Renal cortex interstitium (tissue), 11 donors: ENCODE results near the gene ZBTB45. TPM values are rescaled to one million over a fixed set of nuclear protein-coding genes. Genes with fewer than 3 reads are reported as not detected.
"Not testable (repeated sequence)": the region's sequence is repeated elsewhere in the genome, so short reads cannot be mapped to it uniquely, and the experiment has no call there.

Experiments
- DNase-seq, 11 donors: peaks; one replicate each; pipeline ENCODE4 v3.0.0-alpha.2; 2013; ENCODE audit warnings: low read depth in 9 of 11, low spot score in 4 of 11; ENCODE audit errors: extremely low read depth in 1 of 11
- polyA plus RNA-seq, 3 donors: library from polyadenylated mRNA; unstranded; fragments of 120-200 nt; gene quantifications; one replicate each; pipeline ENCODE4 v1.2.1, GENCODE V29; 2013; ENCODE audit not compliant: insufficient read length in 3 of 3

ZBTB45 gene
- polyA plus RNA-seq, 3 donors: 8.7 to 15.0 (median 14.4) TPM

DNA sequence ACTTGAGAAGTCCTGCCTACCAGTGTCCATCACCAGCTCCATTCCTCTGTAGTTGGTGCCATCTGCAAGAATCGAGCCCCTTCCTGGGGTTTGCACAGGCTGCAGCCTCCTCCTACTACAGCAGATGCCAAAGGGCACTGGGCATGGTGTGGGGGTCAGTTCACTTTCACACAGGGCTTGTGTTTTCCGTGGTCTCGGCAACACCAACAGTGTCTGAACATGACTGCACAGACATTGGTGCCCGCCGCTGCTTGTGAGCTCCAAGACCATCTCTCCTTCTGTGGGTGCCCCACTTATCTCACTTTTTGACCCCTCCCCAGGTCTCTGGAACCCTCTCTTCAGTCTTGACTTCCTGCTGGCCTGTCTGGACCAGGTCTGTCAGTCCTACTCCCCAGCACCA is 28.2 kb downstream of the ZBTB45 start:
- no peak for DNase-seq

DNA sequence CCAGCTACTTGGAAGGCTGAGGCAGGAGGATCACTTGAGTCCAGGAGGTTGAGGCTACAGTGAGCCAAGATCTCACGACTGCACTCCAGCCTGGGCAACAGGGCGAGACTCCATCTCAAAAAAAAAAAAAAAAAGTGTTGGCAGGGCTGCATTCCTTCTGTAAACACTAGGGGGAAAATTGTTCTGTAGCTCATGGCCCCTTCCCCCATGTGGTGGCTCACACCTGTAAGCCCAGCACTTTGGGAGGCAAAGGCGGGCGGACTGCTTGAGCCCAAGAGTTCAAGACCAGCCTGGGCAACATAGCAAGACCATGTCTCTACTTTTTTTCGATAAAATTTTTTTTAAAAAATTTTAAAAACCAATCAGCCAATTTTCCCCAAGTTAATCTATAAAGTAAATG is 35.3 kb downstream of the ZBTB45 start:
- not testable (repeated sequence) for DNase-seq

DNA sequence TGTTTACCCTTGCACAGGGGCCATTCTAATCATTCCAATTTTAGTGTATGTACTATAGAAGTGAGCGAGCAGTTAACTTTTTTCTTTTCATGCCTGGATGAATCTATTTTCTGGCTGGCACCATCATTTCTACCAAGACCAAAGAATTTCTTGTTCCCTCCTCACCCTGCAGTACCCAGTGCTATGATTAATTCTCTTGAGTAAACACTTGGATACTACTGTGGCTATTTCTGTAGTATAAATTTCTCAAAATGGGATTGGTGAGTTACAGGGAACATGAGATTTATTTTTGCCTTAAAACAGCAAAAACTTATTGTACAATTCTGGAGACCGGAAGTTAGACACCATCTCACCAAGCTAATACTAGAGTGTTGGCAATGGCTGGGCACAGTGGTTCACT is 35.8 kb downstream of the ZBTB45 start:
- DNase-seq: no peak

DNA sequence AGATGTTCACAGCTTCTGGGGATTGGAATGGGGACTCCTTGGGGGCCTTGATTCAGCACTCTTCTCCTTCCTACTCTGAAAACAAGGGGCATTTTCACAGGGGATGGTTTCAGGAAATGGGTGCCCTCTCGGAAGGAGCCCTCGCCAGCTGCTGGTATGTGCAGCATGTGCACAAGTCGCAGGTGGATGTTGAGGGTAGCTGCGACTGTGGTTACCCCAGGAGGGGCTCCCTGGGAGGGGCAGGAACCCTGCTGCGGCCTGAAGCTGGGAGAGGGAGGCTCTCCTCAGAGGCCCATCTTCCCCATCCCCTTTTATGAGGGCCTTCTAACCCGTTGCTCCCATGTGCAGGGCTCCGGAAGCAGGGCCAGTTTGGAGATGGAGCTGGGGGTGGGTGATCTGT is 37.2 kb downstream of the ZBTB45 start:
- DNase-seq: no peak

DNA sequence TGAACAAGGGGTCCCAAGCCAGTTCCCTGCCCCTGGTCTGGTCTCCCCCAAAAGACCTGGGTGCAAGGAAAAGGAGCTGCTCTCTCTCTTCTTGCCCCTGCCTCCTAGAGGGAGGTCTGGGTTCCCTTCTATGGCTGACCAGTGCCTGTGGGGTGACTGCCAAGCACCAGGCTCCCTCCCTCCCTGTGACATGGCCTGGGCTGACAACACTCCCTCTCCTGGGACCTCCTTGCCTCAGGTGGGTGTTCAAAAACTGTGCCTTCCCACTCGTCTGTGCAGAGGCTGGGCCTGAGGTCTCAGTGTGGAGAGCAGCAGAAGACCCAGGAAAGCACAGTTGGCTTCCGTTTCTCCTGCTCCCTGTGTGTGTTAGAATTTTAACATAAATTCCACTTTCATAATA is 38.8 kb downstream of the ZBTB45 start:
- DNase-seq: no peak

DNA sequence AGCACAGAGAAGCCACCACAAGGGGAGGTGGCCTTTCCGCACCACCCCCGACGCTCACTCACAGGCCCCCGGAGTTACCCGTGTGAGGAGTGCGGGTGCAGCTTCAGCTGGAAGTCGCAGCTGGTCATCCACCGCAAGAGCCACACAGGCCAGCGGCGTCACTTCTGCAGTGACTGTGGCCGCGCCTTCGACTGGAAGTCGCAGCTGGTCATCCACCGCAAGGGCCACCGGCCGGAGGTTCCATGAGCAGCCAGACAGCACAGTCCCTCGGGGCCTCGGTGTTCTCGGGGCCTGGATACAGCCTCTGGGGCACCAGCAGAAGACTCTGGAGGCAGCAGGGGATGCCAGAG is 39.2 kb downstream of the ZBTB45 start:
- DNase-seq: no peak

DNA sequence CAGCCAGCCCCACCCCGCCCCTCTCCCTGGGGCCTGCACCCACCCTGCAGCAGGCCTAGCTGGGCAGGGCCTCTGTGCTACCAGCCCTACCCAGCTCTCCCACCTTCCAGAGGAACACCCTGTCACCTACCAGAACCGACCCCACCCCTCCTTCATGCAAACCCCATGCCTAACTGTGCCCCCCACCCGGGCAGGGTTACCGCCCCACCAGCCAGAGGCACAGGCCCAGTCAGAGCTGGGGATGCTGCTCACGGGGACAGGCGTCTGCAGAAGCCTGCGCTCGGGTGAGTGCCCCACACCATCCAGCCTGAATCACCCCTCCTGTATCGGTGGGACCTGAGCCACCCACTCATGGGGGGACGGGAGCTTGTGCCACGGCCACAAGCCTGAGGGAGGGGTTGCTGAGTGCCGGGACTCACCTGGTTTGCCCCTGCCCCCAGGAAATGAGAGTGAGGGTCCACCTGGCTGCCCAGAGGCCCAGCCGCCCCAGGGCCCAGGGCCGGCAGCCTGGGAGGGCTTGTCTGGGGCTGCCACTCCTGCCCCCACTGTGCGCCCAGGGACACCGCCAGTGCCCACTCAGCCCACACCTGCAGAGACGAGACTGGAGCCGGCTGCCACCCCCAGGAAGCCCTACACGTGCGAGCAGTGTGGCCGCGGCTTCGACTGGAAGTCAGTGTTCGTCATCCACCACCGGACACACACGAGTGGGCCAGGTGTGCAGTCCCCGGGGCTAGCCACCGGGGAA is 39.7 kb downstream of the ZBTB45 start:
- DNase-seq: no peak

DNA sequence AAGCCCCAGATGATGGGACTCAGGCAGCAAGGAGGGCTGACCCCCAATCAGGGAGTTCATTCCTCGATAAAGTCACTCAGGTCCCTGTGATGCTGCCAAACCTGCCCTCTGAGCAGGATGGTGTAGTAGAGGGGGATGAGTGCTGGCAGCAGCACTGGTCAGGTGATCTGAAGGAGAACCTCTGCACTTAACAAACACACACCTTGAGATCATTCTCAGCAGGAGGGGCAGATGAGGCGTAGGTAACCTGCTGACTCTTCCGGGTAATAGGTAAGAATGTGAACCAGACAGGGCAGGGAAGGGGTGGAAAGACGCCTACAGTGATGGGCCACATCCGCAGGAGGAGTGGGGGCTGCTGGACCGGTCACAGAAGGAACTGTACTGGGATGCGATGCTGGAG is 40.3 kb downstream of the ZBTB45 start:
- DNase-seq: no peak

DNA sequence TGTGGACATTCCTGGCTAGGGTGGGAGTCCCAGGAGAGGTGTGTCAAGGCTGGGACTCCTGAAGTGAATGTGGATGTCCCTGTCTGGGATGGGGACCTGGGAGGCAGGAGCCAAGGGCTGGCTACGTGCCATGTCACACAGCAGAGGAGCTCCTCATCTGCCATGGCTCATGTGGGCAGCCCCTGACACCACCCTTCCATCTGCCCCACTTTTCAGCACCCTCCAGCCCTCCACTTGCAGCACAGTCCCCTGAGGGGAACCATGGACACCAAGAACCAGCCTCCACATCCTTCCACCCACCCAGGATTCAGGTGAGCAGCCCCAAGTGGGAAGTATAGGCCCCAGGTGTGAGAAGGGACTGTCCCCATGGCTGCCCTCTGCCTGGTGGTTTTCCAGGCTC is 41.7 kb downstream of the ZBTB45 start:
- DNase-seq: no peak

DNA sequence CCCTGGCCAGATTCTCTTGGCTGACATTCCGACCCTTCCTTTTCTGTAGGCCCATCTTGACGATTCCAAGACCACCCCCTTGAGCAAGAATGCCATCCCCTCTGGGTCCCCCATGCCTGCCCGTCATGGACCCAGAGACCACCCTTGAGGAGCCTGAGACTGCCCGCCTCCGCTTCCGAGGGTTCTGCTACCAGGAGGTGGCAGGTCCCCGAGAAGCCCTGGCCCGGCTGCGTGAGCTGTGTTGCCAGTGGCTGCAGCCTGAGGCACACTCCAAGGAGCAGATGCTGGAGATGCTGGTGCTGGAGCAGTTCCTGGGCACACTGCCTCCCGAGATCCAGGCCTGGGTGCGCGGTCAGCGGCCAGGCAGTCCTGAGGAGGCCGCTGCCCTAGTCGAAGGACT is 42.5 kb downstream of the ZBTB45 start:
- no peak for DNase-seq

DNA sequence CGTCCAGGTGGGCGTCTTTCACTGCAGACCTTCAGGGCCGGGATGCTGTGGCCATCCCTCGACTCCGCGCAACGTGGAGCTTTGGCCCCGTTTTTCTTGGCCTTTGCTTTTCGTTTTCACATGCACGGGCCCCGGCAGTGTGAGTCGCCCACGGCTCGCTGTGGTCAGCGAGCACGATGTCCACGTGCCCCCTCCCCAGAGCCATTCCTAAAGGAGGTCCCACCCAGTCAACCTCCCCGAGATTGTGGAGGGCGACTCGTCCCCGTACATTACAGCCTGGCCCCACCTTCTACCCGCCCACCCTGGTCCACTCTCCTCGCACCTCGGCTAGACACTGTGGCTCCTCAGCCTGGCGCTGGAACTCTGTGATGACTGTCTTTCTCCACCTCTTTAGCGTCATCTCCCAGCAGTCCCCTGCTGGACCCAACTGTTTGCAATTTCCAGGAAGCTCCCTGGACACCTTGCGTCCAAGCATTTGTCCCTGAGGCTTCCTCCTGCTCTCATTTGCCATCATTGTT is 43.1 kb downstream of the ZBTB45 start:
- DNase-seq: no peak

DNA sequence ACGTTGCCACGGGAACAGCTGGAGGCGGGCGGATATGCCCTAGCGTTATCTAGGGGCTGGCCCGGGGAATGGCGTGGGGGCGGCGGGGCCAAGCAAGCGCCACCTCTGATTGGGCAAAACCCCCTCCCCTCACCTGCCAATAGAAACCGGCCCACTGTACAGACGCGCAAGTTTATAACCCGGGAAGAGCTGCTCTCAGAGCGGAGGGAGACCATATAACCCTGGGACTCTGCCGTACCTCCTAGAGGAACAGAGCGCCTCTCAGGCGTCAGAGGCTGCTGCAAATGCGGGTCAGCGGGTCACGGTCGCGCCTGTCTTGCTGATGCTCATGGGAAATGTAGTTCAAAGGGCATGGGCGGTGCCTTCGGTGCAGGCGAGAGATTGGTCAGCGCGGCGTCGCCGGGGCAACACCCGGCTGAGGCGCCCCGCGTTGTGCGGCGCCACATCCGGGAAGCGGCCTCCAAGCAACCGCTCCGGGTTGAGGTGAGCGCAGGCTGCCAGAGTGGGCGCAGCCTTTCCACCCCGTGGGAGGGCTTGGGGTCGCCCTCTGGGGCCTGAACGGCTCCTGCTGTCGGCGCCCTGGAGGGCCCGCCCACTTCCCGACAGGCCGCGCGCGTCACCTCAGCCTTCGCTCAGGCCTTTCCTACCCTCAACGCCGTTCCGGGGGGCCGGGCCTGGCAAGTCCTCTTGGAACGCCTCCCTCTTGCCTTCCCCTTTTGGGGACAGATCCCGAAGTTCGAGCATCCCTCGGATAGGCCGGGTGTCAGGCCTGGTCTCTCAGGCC is 43.7 kb downstream of the ZBTB45 start, which contains the start of gene ZNF446:
Gene ZNF446 (plus strand): TSS at position 639 of the 784 bp plus-strand sequence. CDS start 867 bp downstream, outside the sequence.
- peak; percentile 92 to 97 (median 96) for DNase-seq

DNA sequence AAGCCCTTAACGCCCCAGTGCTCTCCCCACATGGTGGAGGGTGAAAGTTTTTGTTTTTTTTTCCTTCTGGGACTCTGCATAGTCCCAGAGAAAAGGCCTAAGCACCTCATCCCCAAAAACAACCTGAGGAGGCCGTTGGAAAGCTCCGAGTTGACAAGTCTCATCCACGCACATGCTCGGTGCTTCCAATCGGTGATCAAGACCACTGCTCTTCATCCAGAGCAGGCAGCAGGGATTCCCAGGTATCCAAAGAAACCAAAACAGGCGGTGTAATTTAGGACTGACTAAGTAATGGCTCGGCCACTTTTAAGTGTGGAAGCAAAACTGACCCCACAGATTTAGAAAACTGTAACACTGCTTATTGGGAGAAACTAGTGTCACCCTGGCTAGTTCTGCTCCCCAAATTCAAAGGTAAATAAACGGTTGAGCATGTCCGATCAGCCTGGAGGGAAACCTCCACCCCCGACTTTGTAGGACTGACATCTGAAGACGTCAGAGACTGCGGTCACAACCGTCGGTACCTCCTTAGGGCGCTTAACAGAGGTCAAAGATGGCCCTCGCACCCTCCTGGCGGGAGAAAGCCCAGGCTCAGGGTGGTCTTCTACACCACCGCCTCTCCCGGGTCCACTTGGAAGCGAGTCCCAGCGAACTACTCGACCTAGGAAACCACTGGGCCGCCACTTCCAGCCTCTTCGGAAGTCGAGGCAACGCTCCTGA is 44.5 kb downstream of the ZBTB45 start:
- peak in 1 of 11 donors; percentile 15 for DNase-seq

DNA sequence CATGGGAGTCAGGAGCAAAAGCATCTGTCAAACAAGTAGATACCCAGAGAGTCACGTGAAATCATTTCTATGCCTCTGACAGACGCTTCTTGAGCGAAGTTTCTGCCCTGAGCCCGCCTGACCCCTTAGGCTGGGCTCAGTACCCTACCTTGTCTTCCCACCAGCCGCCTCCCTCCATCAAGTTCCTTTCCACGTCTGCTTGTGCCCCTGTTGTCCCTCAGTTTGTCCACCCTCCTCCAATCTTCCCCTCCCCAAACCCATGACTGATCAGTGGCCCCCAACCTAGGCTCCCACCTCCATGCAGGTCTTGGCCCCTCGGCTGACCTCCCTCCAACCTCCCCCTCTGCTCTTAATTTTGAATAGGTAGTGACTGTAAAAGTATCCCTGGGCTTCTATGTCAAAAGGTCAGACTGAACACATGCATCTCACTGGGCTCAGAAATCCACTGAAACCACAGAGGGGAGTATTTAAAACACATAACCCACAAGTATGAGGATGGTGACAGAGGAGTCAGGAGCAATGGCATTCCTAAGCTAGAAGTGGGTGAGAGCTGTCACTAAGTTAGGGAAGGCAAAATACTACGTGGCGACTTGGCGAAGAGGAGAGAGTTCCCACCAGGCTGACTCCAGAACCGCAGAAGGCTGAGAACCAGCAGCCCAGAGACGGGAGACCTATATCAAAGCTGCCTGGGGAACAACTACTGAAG is 45.2 kb downstream of the ZBTB45 start:
- no peak for DNase-seq

DNA sequence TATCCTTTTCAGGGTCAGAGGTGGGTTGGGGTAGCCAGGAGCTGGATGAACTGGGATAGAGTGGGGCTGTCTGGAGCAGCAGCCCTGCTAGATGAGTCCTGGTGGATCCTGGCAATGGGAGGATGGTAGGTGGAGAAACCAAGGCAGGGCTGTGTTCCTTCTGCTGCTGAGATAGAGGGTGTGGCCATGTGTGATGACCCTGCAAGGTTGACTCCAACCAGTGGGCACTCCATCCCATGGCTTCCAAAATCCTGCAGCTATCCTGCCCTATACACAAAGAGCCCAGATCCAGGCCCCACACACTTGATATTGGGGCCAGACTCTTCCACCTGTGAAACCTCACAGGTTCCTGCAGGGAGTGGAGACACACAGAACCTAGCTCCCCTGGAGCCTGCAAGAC is 45.8 kb downstream of the ZBTB45 start:
- DNase-seq: no peak

DNA sequence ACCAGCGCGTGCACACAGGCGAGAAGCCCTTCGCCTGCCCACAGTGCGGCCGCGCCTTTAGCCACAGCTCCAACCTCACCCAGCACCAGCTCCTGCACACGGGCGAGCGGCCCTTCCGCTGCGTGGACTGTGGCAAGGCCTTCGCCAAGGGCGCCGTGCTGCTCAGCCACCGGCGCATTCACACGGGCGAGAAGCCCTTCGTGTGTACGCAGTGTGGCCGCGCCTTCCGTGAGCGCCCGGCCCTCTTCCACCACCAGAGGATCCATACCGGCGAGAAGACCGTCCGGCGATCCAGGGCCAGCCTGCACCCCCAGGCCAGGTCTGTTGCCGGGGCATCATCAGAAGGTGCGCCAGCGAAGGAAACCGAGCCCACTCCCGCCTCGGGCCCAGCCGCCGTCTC is 47.9 kb downstream of the ZBTB45 start:
- no peak for DNase-seq

DNA sequence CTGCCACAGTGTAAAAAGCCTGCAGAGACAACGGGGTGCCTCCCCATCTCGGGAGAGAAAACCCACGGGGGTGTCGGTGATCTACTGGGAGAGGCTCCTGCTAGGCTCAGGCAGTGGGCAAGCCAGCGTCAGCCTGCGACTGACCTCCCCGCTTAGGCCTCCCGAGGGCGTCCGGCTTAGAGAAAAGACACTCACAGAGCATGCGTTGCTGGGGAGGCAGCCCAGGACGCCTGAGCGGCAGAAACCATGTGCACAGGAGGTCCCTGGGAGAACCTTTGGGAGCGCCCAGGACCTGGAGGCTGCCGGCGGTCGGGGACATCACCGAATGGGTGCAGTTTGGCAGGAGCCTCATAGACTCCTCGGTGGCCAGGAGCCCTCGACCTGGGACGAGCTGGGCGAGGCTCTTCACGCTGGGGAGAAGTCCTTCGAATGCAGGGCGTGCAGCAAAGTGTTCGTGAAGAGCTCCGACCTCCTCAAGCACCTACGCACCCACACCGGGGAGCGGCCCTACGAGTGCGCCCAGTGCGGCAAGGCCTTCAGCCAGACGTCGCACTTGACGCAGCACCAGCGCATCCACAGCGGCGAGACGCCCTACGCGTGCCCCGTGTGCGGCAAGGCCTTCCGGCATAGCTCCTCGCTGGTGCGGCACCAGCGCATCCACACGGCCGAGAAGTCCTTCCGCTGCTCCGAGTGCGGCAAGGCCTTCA is 48.6 kb downstream of the ZBTB45 start:
- DNase-seq: not testable (repeated sequence)

DNA sequence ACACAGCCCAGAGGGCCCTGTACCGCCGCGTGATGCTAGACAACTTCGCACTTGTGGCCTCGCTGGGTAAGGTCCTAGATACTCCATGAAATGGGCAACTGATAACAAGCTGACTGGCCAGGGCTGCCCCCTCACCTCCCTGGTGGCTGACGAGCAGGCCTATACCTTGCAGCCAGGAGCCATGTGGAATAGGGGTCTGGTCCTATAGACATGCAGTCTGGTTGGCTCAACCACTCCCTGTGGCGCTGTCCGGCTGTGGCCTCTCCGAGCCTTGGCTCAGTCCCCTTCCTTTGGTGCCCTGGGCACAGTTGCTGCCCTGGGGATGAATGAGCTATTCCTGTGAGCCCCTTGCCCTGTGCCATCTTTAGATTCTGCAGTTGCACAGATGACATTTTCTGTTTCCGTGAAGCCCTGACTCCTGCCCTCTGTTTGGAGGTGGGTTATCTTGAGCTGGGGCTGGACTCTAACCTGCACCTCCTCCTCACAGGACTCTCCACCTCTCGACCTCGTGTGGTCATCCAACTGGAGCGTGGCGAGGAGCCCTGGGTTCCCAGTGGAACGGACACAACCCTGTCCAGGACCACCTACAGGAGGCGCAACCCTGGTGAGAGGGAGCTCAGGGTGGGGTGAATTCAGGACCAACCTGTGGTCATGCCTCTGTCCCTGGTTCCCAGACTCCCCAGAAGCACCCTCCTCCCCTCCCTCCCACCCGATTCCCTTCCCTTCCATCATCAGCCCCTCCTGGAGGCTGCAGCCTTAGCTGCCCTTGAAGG is 50.2 kb downstream of the ZBTB45 start:
- no peak for DNase-seq
